MCF 10A (cell line): ENCODE data around the gene LEMD2. TPM values are rescaled to one million over a fixed set of nuclear protein-coding genes. Genes with fewer than 3 reads are reported as not detected.

Experiments
- BruUV-seq: library from RNA; stranded (reverse); fragments of 400-500 nt; replicated peaks from 2 replicates; lab custom pipeline; 2021; lab: Mats Ljungman, UMichigan
- CTCF ChIA-PET: fragments of 300-600 bp; sonication (Branson Sonifier 250); formaldehyde crosslinking; extraction: SDS; loops from one replicate; lab custom pipeline; 2021; ENCODE audit warnings: antibody characterized with exemption, inconsistent platforms; lab: Yijun Ruan, JAX
- POLR2A ChIA-PET: fragments of 300-600, 350-650 bp; sonication (Branson Sonifier 250); formaldehyde crosslinking; extraction: SDS; loops from one replicate; lab custom pipeline; 2020; ENCODE audit warnings: antibody characterized with exemption, inconsistent platforms; lab: Yijun Ruan, JAX
- DNase-seq: peaks from one replicate; pipeline ENCODE4 v3.0.0-alpha.2; 2018; ENCODE audit not compliant: unreplicated experiment
- H3K27ac Mint-ChIP-seq: one replicate; pipeline ENCODE4 v1.8.0; 2022; ENCODE audit warnings: mild to moderate bottlenecking, low read depth, mixed read lengths; ENCODE audit not compliant: unreplicated experiment
- H3K27me3 Mint-ChIP-seq: one replicate; pipeline ENCODE4 v1.8.0; 2022; ENCODE audit warnings: mixed read lengths; ENCODE audit not compliant: insufficient read depth, unreplicated experiment
- H3K36me3 Mint-ChIP-seq: one replicate; pipeline ENCODE4 v1.8.0; 2022; ENCODE audit warnings: mild to moderate bottlenecking, moderate library complexity, mixed read lengths; ENCODE audit not compliant: insufficient read depth, unreplicated experiment
- H3K4me1 Mint-ChIP-seq: one replicate; pipeline ENCODE4 v1.8.0; 2022; ENCODE audit warnings: mixed read lengths; ENCODE audit not compliant: insufficient read depth, unreplicated experiment
- H3K4me3 Mint-ChIP-seq: one replicate; pipeline ENCODE4 v1.8.0; 2022; ENCODE audit warnings: mild to moderate bottlenecking, moderate library complexity, mixed read lengths; ENCODE audit not compliant: unreplicated experiment
- H3K9me3 Mint-ChIP-seq: one replicate; pipeline ENCODE4 v1.8.0; 2022; ENCODE audit warnings: mixed read lengths; ENCODE audit not compliant: unreplicated experiment
- intact Hi-C: fragments of 100-400 bp; cut with micrococcal nuclease; formaldehyde crosslinking; loops from 2 replicates; pipeline ENCODE4 v1.14.1; 2022
- total RNA-seq: library from RNA; stranded (reverse); gene quantifications from 2 replicates; pipeline ENCODE4 v1.2.3, GENCODE V29; 2022
- TF ChIP-seq, protein P1 (sequence below): fragments of 200-600 bp; IDR thresholded peaks from one replicate; pipeline ENCODE4 v1.8.0; 2022; ENCODE audit warnings: antibody characterized with exemption, mild to moderate bottlenecking; ENCODE audit not compliant: unreplicated experiment

Gene LEMD2
- total RNA-seq, 1 experiment from 2014 or later = 70.5 TPM

- ChIA-PET CTCF (interaction anchor here (1.1 to 1.8 kb wide), 4 partner anchors 13 to 154 kb away, joined by 3 to 9 read pairs (median 5); partner anchors contain the start of gene UQCC2), POLR2A (interaction anchor here (0.6 to 0.7 kb wide), 2 partner anchors 141 to 362 kb away, joined by 3 read pairs; no protein-coding TSS in a partner anchor)
- Mint-ChIP-seq H3K9me3 (no peaks in the 10 kb centered on the region), H3K4me1 (peaks cover 11% of the 10 kb centered on the region), H3K4me3 (no peak overlapping the region), H3K27me3 (no peaks in the 10 kb centered on the region), H3K36me3 (peaks cover 7% of the 10 kb centered on the region), H3K27ac (no peak overlapping the region)
- BruUV-seq = no TSS peak
- TF ChIP-seq, protein P1, sequence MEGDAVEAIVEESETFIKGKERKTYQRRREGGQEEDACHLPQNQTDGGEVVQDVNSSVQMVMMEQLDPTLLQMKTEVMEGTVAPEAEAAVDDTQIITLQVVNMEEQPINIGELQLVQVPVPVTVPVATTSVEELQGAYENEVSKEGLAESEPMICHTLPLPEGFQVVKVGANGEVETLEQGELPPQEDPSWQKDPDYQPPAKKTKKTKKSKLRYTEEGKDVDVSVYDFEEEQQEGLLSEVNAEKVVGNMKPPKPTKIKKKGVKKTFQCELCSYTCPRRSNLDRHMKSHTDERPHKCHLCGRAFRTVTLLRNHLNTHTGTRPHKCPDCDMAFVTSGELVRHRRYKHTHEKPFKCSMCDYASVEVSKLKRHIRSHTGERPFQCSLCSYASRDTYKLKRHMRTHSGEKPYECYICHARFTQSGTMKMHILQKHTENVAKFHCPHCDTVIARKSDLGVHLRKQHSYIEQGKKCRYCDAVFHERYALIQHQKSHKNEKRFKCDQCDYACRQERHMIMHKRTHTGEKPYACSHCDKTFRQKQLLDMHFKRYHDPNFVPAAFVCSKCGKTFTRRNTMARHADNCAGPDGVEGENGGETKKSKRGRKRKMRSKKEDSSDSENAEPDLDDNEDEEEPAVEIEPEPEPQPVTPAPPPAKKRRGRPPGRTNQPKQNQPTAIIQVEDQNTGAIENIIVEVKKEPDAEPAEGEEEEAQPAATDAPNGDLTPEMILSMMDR = no peak
- no peak for DNase-seq
- intact Hi-C loops = no loop called here
These were observed 50.1 kb downstream of the LEMD2 start for GRCh38 chr6:33738879-33739278.

DNA sequence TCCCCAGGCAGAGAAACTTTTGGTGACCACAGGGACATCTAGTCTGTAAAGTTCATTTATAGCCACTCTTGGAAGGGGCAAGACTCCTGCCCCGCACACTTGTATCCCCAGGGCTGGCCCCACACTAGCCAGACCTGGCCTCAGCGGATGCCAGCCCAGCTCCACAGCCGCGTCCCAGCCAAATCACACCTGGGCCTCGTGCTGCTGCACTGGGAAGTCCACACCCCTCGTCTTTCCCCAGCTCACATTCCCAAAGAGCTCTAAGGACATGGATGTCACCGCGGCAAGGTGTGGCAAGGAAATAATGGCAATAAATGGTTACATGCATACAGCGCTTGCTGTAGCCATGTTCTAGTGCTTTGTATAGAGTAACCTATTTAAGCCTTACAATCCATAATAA, 50.8 kb downstream of the LEMD2 start:
- ChIA-PET CTCF (interaction anchor here (0.9 to 1.4 kb wide), 5 partner anchors 8 to 24 kb away, joined by 3 to 12 read pairs (median 4); no protein-coding TSS in a partner anchor), POLR2A (interaction anchor here (0.6 kb wide), 1 partner anchor 140 kb away, joined by 3 read pairs; no protein-coding TSS in a partner anchor)
- H3K9me3 Mint-ChIP-seq = no peaks in the 10 kb centered on the region
- TF ChIP-seq, protein P1 = no peak
- no TSS peak for BruUV-seq
- H3K36me3 Mint-ChIP-seq = peaks cover 7% of the 10 kb centered on the region
- intact Hi-C loops = no loop called here
- no peak overlapping the region for H3K27ac Mint-ChIP-seq
- no peak overlapping the region for H3K4me3 Mint-ChIP-seq
- DNase-seq = no peak
- no peaks in the 10 kb centered on the region for H3K27me3 Mint-ChIP-seq
- peaks cover 11% of the 10 kb centered on the region for H3K4me1 Mint-ChIP-seq

- Mint-ChIP-seq H3K27me3 (no peaks in the 10 kb centered on the region), H3K27ac (no peak overlapping the region), H3K36me3 (peaks cover 2% of the 10 kb centered on the region), H3K9me3 (no peaks in the 10 kb centered on the region), H3K4me1 (peaks cover 5% of the 10 kb centered on the region), H3K4me3 (no peak overlapping the region)
- TF ChIP-seq, protein P1 = no peak
- ChIA-PET CTCF (interaction anchor here (0.7 to 1.4 kb wide), 6 partner anchors 9 to 369 kb away, joined by 3 to 12 read pairs (median 4); no protein-coding TSS in a partner anchor), POLR2A (no interaction called here)
- intact Hi-C loops = no loop called here
- BruUV-seq = no TSS peak
- no peak for DNase-seq
These were observed 51.5 kb downstream of the LEMD2 start for GRCh38 chr6:33737267-33738026.

DNA sequence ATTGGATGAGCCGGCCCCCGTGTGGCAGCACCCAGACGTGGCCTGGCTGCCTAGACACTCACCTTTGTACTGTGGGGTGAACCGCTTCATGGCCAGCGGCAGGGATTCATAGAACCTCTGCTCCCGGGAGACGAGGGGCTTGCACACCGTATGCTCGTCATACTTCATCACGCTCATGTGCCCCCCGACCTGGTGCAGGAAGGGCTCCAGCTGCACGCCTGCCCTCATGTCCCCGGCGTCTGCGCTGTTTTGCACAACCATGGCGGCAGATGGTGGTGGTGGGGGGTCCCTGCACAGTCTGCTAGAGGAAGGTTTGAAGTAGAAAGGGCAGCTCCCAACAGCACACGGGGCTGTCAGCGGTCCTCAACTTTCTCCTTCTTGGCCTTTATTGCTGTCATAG, 53.7 kb downstream of the LEMD2 start:
- no peaks in the 10 kb centered on the region for H3K27me3 Mint-ChIP-seq
- H3K9me3 Mint-ChIP-seq = no peaks in the 10 kb centered on the region
- H3K4me1 Mint-ChIP-seq = no peaks in the 10 kb centered on the region
- peaks cover 3% of the 10 kb centered on the region for H3K36me3 Mint-ChIP-seq
- CTCF ChIA-PET = no interaction called here
- H3K4me3 Mint-ChIP-seq = no peak overlapping the region
- intact Hi-C loops = no loop called here
- TF ChIP-seq, protein P1 = no peak
- BruUV-seq = no TSS peak
- POLR2A ChIA-PET = no interaction called here
- H3K27ac Mint-ChIP-seq = no peak overlapping the region
- no peak for DNase-seq
